Measurements from ENCODE around the gene SLC6A8.

DNA sequence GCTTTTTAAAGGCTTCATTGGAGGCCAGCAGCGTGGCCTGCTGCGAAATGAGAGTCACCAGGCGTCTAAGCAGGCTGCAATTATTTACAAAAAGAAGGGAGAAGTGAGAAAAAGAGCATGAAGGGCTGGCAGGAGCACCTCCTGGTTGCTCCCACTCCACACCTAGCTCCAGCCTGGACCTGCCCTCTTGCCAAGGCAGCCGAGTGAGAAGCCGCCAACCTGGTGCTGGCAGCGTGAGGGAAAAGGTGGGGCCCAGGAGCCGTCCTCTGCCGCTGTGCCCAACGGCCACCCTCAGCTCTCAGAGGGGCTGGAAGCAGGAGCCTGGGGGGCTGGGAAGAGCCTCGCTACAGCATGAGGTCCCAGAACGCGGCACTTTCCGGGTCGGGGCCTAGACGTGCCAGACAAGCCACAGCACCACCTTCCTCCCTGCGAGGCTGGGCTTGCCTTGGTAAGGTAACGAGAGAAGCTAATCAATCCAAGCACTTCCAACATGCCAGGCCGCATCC, 16.3 kb downstream of the SLC6A8 start:
- TF ChIP-seq EP300 (IDR thresholded peaks at IDR 0.05; ENCODE audit: borderline replicate concordance) (no peak), CREB1 (IDR thresholded peaks at IDR 0.05; ENCODE audit: low read depth) (no peak), USF1 (IDR thresholded peaks at IDR 0.05) (no peak), CEBPB (IDR thresholded peaks at IDR 0.05) (no peak), REST (IDR thresholded peaks at IDR 0.05; ENCODE audit: low read depth) (no peak), TAF1 (IDR thresholded peaks at IDR 0.05; ENCODE audit: low read depth) (no peak), RAD21 (IDR thresholded peaks at IDR 0.05; ENCODE audit: low read depth) (no peak), NFIC (IDR thresholded peaks at IDR 0.05) (no peak)
- TF ChIP-seq, protein P1, sequence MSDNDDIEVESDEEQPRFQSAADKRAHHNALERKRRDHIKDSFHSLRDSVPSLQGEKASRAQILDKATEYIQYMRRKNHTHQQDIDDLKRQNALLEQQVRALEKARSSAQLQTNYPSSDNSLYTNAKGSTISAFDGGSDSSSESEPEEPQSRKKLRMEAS (IDR thresholded peaks at IDR 0.05): no peak

Data from Ishikawa (cell line).